GM21529 (cell line): Measurements from ENCODE around the gene POU2AF1.
"Not testable (repeated sequence)": the region's sequence is repeated elsewhere in the genome, so short reads cannot be mapped to it uniquely, and the experiment has no call there.

Source experiments
- ATAC-seq: cut with Tn5 transposase; IDR thresholded peaks from one replicate; pipeline ENCODE4 v1.9.1; 2021; ENCODE audit not compliant: unreplicated experiment

The POU2AF1 gene

DNA sequence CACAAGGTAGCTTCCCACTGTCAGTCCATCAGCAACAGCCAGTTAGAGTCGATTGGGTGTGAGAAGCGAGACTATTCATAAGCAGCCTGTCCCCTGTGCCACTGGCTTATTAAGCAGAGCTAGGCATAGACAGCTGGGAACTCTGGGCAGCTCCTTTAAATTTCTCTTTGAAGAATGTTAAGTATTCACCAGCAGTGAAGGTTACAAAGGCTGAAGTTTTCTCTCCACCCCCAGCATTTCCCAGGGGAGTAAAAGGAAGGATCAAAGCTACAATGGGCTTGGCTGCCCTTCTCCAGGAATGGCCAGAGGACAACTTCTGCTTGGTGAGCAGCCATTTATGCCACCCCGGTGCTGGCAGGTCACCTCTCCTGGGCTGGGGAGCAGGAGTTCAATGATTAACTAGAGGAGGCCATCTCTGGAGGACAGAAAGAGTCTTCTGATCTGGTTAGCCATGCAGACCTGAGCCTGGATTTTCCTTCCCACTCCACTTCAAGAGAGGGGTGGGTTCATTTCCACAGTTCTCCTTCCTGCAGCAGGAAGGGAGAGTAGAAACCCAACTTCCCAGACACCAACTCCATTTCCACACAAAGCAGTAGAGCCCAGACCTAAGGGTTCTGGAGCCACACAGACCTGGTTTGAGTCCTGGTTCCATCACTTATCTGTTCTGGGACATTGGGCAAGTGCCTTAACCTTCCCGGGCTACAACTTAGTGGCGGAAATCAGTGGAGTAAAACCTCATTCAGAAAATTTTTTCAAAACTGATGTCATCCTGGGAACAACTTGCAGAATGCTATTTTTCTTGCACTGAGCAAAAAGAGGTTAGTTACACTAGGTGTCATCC lies 58.1 kb downstream of the POU2AF1 start:
- no peak for ATAC-seq

DNA sequence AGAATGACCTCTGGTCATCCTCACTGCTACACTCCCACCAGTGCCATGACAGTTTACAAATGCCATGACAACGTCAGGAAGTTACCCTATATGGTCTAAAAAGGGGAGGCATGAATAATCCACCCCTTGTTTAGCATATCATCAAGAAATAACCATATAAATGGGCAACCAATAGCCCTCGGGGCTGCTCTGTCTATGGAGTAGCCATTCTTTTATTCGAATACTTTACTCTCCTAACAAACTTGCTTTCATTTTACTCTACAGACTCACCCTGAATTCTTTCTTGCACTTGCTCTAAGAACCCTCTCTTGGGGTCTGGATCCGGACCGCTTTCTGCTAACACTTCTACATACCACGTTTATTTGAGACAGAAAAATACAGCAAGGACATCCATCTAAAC lies 58.9 kb downstream of the POU2AF1 start:
- ATAC-seq: not testable (repeated sequence)

DNA sequence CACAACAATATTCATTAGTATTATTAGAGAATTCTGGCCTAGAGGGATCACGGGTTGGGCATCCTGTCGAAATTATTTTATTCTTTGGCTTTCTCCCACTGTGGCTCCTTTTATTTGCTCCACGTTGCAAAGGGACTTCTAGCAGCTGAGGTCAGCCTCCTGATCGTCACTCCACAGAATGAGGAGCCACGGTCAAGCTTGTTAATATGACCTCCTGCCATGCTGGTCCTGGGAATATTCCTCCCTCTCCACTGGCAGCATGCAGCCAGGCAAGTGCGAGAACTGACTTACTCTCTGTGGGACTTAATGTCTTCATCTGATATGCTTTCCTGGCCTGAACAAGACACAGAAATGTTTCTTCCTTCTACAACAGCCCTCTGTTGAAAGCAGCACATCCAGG lies 59.8 kb downstream of the POU2AF1 start:
- no peak for ATAC-seq

DNA sequence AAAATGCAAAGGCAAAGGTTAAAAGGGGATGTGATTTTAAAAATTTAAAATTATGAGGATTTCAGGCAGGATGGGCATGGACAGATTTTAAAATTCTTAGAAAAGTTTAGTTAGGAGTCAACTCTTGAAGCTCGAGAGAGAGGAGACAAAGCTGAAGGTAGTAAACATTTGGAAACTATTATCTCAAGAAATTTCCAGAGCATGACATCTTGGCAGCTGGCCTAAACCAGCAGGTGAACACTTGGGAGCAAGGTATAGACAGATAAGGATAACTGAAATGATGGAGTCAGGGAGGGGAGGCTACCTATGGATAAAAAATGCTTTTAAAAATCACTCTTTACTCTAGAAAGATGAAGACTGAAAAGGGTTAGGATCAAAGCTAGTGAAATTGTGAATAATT lies 67.0 kb downstream of the POU2AF1 start:
- no peak for ATAC-seq

DNA sequence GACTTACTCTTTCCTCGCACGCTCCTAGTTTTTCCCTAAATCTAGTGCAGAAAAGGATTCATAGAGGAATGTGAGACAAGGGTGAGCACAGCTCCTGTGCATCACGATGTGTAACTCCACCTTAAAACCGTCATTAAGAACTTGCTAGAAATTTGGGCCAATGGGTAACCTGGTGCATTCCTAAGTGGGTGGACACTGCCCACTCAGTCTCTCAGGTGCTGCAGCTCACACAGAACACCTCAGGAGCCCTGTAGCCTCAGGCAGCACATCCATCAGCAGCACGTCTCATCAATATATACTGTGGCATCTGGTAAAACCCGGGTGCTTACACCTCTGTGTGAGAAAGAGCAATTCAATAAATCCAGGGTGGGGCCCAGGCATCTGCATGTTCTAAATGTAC lies 68.4 kb downstream of the POU2AF1 start:
- ATAC-seq: no peak

DNA sequence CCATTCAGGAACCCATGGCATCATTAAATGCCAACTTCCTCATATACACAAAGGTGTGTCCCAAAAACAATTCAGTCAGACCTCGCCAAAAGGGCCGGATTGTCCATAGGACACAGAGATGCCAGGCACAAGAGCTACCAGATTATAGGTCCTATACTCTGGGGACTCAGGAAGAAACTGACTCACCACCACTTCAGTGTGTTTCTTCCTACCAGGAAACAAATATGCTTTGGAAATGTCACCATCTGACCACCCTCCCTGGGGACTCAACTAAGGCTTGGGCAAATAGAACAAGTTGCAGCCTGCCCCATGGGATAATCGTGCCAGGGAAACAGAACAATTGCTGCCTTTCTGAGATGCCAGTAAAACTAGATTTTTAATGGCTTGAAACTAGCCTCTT lies 69.0 kb downstream of the POU2AF1 start:
- ATAC-seq: no peak

DNA sequence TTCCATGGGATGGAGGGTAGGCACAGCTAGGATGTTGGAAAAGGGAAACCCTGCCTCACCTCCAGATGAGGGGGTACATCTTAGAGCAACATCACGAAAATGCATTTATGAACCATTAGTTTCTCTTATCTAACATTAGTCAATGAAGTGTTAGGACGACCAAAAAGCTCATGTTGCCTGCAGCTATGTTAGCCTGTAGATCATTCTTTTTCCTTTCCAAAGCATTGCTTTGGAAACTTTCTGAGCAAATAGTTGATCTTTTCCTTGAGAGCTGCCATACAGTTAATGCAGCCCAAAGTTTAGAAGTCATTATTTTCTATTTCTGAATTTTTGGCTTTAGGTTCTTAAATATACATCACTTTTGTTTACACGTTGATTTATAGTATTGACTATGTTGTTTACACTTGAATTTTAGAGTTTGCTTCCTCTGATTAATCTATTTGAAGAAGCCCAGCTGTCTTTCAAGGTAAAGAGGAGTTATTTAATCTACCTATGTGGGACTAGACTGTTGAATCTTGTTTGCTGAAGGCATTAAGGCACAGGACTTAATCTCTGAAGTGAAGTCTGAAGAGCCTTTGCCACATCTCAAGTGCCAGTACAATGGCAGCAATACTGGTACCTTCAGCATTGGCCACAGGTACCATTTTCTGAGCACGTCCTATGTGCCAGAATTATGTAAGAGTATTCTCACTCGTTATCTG lies 69.7 kb downstream of the POU2AF1 start:
- no peak for ATAC-seq

DNA sequence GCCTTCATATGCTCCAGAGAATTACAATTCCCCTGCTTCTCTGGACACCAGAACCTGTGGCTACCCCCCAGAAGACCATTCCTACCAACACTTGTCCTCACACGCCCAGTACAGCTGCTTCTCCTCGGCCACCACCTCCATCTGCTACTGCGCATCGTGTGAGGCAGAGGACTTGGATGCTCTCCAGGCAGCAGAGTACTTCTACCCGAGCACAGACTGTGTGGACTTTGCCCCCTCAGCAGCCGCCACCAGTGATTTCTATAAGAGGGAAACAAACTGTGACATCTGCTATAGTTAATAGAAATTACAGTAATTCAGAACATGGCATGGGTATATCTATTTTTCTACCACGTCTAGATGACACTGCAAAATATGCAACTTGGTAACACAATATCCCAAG lies 70.9 kb downstream of the POU2AF1 start:
- no peak for ATAC-seq

DNA sequence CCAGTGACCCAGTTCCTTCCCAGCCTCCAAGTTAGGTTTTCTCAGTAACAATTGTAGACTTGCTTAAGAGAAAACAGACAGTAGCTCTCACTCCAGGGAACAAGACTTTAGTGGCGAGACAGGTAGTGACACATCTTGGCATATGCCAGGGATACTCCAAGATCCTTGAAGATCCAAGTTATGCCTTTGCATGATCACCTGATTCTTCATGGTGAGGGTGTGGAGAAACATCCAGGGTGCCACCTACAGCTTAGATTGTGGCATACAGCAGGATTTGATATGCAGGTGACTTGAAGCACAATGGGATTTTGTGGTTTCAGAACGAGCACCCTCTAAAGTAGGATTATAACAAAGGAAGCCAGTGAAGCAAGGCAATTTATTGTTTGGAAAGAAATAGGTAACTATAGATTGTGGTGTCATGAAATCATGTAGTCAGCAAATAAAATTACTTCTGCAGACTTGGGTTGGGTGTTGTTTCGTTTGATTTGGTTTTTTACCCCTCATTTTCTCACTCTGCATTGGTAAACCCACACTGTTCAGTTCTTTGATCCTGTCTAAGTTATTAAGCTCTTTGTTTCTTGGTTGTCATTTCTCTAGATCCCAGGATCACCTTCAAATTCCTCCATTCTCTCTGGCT lies 71.5 kb downstream of the POU2AF1 start:
- no peak for ATAC-seq

DNA sequence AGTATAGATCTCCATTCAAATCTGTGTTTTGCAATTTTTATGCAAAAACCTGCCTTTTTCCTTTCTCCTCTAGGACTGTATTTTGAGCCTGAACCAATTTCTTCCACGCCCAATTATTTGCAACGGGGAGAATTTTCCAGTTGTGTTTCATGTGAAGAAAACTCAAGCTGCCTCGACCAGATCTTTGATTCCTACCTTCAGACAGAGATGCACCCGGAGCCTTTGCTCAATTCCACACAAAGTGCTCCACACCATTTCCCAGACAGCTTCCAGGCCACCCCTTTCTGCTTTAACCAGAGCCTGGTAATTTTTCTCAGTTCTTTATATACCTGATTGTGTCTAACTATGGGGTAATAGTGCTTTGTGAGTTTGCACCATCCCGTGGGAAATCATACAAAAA lies 72.8 kb downstream of the POU2AF1 start:
- no peak for ATAC-seq

DNA sequence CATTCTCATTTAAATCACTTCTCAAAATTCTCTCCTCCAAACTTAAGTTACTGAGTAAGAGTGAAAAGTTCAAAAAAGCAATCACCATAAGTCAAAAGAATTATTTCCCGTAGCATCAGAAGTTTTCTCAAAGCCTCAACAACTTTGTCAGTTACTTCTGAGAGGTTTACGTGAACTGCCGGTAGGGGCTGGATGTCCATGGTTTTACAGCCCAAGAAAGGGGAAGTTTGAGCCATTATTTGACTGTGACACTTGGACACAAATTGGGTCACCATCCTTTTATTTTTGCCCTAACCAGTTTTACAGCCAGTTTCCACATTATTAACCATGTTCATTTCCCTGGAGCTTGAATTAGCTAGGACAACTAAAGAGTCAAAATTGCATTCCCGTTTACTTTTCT lies 73.2 kb downstream of the POU2AF1 start:
- no peak for ATAC-seq

DNA sequence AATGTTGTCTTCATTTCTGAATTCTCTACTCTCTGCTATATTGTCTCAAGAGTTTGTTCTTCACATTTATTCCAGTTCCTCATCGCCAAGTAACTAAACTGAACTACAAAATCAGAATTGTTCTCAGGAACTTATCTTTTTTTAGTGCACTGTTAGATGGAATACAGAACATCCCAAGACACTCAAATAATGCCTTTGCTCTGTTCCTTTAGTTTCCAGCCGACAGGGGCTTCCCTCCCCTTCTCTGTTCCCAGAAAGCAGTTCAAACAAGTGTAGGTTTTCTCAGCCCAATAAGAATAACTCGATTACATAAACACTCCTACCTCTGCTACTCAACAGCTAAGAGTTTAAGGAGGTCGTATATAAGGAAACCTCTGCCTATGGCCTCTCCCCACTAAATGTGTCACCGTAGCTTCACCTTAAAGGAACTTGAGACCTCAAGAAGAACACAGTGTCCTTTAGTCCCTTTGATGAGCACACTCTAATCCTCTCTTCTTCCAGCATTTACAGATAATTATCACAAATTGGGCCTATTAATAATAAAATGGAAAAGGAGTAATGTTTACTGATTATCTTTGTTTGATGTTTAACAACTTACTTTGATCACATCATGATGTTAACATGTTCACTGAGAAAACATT lies 73.8 kb downstream of the POU2AF1 start:
- ATAC-seq: no peak

DNA sequence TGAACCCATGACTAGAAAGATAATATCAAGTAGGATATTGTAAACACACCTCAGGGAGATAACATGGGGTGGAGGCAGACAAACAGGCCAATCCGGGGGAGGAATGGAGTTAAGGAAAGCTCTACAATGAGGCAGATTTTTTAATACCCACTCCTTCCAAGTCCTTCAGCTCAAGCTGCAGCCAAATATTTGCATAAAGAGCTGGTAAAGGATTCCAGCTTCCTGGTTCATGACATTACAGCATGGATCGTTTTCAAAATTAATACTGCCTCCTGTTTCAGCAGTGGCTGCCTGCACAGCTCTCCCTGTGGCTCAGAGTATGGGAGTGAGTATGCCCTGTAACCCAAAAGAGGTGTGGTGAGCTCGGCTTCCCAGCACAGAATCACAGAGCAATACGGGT lies 75.6 kb downstream of the POU2AF1 start:
- no peak for ATAC-seq

DNA sequence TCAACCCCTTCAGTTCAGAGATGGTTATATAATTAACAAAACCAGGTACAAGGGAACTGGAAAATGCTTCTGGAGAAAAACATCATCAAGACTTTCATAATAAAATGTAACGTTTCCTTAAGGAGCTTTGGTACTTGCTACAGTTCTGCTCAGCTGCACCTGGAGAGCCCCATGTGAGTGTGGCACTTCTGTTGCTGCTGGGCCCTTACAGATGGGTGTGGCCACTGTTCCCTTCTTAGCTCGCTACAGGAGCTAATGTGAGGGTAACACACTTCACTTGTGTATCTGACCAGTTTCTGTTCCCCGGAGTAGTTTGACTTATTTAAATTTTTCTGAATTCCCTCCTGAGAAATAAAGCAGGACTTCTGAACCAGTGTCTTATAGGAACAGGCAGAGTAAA lies 76.8 kb downstream of the POU2AF1 start:
- ATAC-seq: no peak
